PC-9 (cell line): ENCODE measurements around the gene SLC18B1. TPM values are rescaled to one million over a fixed set of nuclear protein-coding genes. Genes with fewer than 3 reads are reported as not detected.

ENCODE experiments used
- BruUV-seq: library from RNA; stranded (reverse); fragments of 400-500 nt; replicated peaks from 2 replicates; lab custom pipeline; 2021; lab: Mats Ljungman, UMichigan
- CTCF ChIA-PET: fragments of 300-600 bp; sonication (Branson Sonifier 250); formaldehyde crosslinking; loops from one replicate; lab custom pipeline; 2022; ENCODE audit warnings: antibody characterized with exemption; lab: Charles Lee
- POLR2A ChIA-PET: fragments of 300-600 bp; sonication (Branson Sonifier 250); formaldehyde crosslinking; loops from one replicate; lab custom pipeline; 2022; ENCODE audit warnings: antibody characterized with exemption; ENCODE audit not compliant: unreplicated experiment; lab: Charles Lee
- DNase-seq, 2 experiments: peaks; one replicate each; pipeline versions ENCODE4 v3.0.0 to v3.0.0-alpha.2; 2015 to 2022; ENCODE audit warnings: mixed read lengths in 1 of 2
- H2AFZ ChIP-seq: fragments of 200-600 bp; sonication (generic); 2 replicates; pipeline ENCODE4 v1.8.1; 2017; ENCODE audit warnings: antibody characterized with exemption
- H3F3A ChIP-seq: fragments of 200-600 bp; sonication (generic); 2 replicates; pipeline ENCODE4 v1.8.1; 2017; ENCODE audit warnings: antibody characterized with exemption, mild to moderate bottlenecking, low read depth; ENCODE audit not compliant: insufficient read depth
- H3K27ac ChIP-seq: fragments of 200-600 bp; sonication (generic); 2 replicates; pipeline ENCODE4 v1.6.1; 2016; ENCODE audit warnings: mixed run types
- H3K27me3 ChIP-seq: fragments of 200-600 bp; sonication (generic); 2 replicates; pipeline ENCODE4 v1.6.1; 2016; ENCODE audit warnings: low read depth, mixed run types; ENCODE audit not compliant: insufficient read depth
- H3K36me3 ChIP-seq: fragments of 200-600 bp; sonication (generic); 2 replicates; pipeline ENCODE4 v1.6.1; 2016; ENCODE audit warnings: low read depth, mixed run types
- H3K4me1 ChIP-seq: fragments of 200-600 bp; sonication (generic); replicated peaks from 2 replicates; pipeline ENCODE4 v1.6.1; 2016; ENCODE audit warnings: mixed run types; ENCODE audit not compliant: insufficient read depth
- H3K4me2 ChIP-seq: fragments of 200-600 bp; sonication (generic); 2 replicates; pipeline ENCODE4 v1.6.1; 2017; ENCODE audit warnings: mixed run types
- H3K4me3 ChIP-seq: fragments of 200-600 bp; sonication (generic); 2 replicates; pipeline ENCODE4 v1.6.1; 2016; ENCODE audit warnings: mixed run types
- H3K79me2 ChIP-seq: fragments of 200-600 bp; sonication (generic); 2 replicates; pipeline ENCODE4 v1.6.1; 2017; ENCODE audit warnings: low read depth, mixed run types
- H3K9me2 ChIP-seq: fragments of 200-600 bp; sonication (generic); 2 replicates; pipeline ENCODE4 v1.8.1; 2017; ENCODE audit warnings: mild to moderate bottlenecking; ENCODE audit not compliant: insufficient read depth
- H3K9me3 ChIP-seq: fragments of 200-600 bp; sonication (generic); 2 replicates; pipeline ENCODE4 v1.8.1; 2016; ENCODE audit warnings: low read depth; ENCODE audit not compliant: insufficient read depth
- H4K20me1 ChIP-seq: fragments of 200-600 bp; sonication (generic); 2 replicates; pipeline ENCODE4 v1.8.1; 2017; ENCODE audit not compliant: insufficient read depth
- EZH2 ChIP-seq: fragments of 200-600 bp; sonication (generic); IDR thresholded peaks from 2 replicates; pipeline ENCODE4 v1.8.0; 2017; ENCODE audit warnings: antibody characterized with exemption, low read depth
- intact Hi-C: fragments of 100-400 bp; cut with micrococcal nuclease; formaldehyde crosslinking; loops from one replicate; pipeline ENCODE4 v1.10.0; 2022; ENCODE audit not compliant: unreplicated experiment
- total RNA-seq: library from RNA; stranded (reverse); gene quantifications from 2 replicates; pipeline ENCODE4 v1.2.3, GENCODE V29; 2021
- TF ChIP-seq, protein P1 (sequence below): fragments of 200-600 bp; sonication (generic); conservative IDR thresholded peaks from 2 replicates; pipeline ENCODE4 v1.6.1; 2017; ENCODE audit warnings: mixed run types, antibody characterized with exemption, mild to moderate bottlenecking, moderate library complexity

SLC18B1 gene
- total RNA-seq, 1 experiment from 2014 or later = 18.0 TPM

DNA sequence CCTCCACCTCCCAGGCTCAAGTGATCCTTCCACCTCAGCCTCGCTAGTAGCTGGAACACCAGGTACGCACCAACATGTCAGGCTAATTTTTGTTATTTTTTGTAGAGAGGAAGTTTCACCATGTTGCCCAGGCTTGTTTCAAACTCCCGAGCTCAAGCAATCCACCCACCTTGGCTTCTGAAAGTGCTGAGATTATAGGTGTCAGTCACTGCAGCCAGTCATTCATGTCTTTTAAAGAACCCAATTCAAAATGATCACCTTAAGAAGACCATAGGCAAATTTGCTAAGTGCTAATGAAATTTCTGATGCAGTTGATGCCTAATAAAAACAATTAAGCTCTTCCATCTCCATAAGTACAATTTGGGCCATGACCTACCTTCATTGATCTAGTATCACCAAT, 38.2 kb downstream of the SLC18B1 start:
- no peak for TF ChIP-seq EZH2
- TF ChIP-seq, protein P1, sequence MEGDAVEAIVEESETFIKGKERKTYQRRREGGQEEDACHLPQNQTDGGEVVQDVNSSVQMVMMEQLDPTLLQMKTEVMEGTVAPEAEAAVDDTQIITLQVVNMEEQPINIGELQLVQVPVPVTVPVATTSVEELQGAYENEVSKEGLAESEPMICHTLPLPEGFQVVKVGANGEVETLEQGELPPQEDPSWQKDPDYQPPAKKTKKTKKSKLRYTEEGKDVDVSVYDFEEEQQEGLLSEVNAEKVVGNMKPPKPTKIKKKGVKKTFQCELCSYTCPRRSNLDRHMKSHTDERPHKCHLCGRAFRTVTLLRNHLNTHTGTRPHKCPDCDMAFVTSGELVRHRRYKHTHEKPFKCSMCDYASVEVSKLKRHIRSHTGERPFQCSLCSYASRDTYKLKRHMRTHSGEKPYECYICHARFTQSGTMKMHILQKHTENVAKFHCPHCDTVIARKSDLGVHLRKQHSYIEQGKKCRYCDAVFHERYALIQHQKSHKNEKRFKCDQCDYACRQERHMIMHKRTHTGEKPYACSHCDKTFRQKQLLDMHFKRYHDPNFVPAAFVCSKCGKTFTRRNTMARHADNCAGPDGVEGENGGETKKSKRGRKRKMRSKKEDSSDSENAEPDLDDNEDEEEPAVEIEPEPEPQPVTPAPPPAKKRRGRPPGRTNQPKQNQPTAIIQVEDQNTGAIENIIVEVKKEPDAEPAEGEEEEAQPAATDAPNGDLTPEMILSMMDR = no peak
- intact Hi-C loops = no loop called here
- Histone ChIP-seq H3K36me3 (no peaks in the 10 kb centered on the region), H3K4me1 (peaks cover 17% of the 10 kb centered on the region), H3K79me2 (no peaks in the 10 kb centered on the region), H3K4me2 (no peak overlapping the region), H3K9me3 (no peaks in the 10 kb centered on the region), H3K27me3 (no peaks in the 10 kb centered on the region), H3F3A (peaks cover 8% of the 10 kb centered on the region; the same call in 1 of the 2 replicates), H3K4me3 (no peak overlapping the region), H2AFZ (no peak overlapping the region), H3K9me2 (no peaks in the 10 kb centered on the region), H3K27ac (no peak overlapping the region), H4K20me1 (no peaks in the 10 kb centered on the region)
- POLR2A ChIA-PET = no interaction called here
- CTCF ChIA-PET = no interaction called here
- DNase-seq = no peak
- no TSS peak for BruUV-seq

DNA sequence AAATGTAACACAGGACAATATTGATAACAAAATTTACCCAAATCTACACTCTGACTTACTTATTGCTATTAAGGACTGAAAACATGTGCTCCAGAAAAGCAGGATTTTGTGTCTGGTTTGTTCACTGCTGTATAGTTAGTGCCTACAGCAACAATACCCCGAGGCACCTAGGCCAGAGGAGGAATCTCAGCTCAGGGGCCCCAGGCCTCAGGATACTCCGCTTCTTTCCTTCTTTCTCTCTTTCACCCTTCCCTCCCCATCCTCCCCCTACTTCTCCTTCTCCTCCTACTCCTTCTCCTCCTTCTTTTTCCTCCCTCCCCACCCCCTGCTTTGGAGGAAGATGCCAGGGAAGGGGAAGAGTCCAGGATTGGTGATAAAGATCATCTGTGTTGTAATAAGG, 39.7 kb downstream of the SLC18B1 start:
- Histone ChIP-seq H3K4me2 (no peak overlapping the region), H3K9me3 (no peaks in the 10 kb centered on the region), H3F3A (peaks cover 3% of the 10 kb centered on the region; the same call in 1 of the 2 replicates), H3K36me3 (no peaks in the 10 kb centered on the region), H3K4me1 (peaks cover 3% of the 10 kb centered on the region), H3K4me3 (no peak overlapping the region), H3K27me3 (no peaks in the 10 kb centered on the region), H3K79me2 (no peaks in the 10 kb centered on the region), H3K27ac (no peak overlapping the region), H2AFZ (no peak overlapping the region), H4K20me1 (no peaks in the 10 kb centered on the region), H3K9me2 (no peaks in the 10 kb centered on the region)
- intact Hi-C loops = no loop called here
- ChIA-PET POLR2A (no interaction called here), CTCF (interaction anchor here (1.0 kb wide), 1 partner anchor 34 kb away, joined by 3 read pairs; no protein-coding TSS in a partner anchor)
- no peak for DNase-seq
- TF ChIP-seq EZH2 = no peak
- TF ChIP-seq, protein P1 = no peak
- no TSS peak for BruUV-seq

DNA sequence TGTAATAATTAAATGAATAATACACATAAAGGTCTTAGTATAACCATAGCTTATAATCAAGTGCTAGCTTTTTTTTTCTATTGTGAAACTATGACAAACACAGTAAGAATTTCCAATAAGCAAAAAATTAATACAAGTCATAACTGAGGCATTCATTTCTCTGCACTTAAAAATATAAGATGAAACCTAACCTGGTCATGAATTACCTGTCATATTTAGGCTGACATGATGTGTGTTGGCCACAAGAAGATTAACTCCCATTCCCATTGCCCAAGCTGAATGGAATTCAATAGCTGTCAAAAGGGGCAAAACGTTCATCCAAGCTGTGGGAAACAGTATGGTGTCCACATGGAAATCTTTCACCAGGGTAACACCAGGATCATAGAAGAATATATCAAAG, 46.2 kb downstream of the SLC18B1 start:
- TF ChIP-seq, protein P1 = no peak
- no peak for TF ChIP-seq EZH2
- no peak overlapping the region for H2AFZ ChIP-seq
- H3K4me2 ChIP-seq = no peak overlapping the region
- no peak overlapping the region for H3K27ac ChIP-seq
- H3K27me3 ChIP-seq = no peaks in the 10 kb centered on the region
- ChIA-PET POLR2A (no interaction called here), CTCF (interaction anchor here (0.6 kb wide), 1 partner anchor 70 kb away, joined by 5 read pairs; no protein-coding TSS in a partner anchor)
- no peaks in the 10 kb centered on the region for H3K36me3 ChIP-seq
- H3K9me2 ChIP-seq = no peaks in the 10 kb centered on the region
- no TSS peak for BruUV-seq
- no peaks in the 10 kb centered on the region for H3K4me1 ChIP-seq
- no peaks in the 10 kb centered on the region for H3K79me2 ChIP-seq
- no peaks in the 10 kb centered on the region for H4K20me1 ChIP-seq
- no peaks in the 10 kb centered on the region for H3F3A ChIP-seq
- H3K4me3 ChIP-seq = no peak overlapping the region
- H3K9me3 ChIP-seq = no peaks in the 10 kb centered on the region
- intact Hi-C loops = no loop called here
- peak in 1 of 2 experiments; percentile 63 for DNase-seq
